Lower leg skin (tissue), 3 donors: ENCODE results near the gene GPS1.

Experiments used
- POLR2A ChIP-seq, 2 donors: fragments of 450-650 bp; IDR thresholded peaks; one replicate each; pipeline ENCODE4 v1.6.1; 2016 to 2017; ENCODE audit warnings: antibody characterized with exemption in 2 of 2, mild to moderate bottlenecking in 1 of 2, moderate library complexity in 1 of 2
- TF ChIP-seq, protein P1 (sequence below), 3 donors: fragments of 450-650 bp; IDR thresholded peaks; one replicate each; pipeline ENCODE4 v1.5.1; 2016; ENCODE audit warnings: antibody characterized with exemption in 3 of 3, mild to moderate bottlenecking in 3 of 3, moderate library complexity in 2 of 3

DNA sequence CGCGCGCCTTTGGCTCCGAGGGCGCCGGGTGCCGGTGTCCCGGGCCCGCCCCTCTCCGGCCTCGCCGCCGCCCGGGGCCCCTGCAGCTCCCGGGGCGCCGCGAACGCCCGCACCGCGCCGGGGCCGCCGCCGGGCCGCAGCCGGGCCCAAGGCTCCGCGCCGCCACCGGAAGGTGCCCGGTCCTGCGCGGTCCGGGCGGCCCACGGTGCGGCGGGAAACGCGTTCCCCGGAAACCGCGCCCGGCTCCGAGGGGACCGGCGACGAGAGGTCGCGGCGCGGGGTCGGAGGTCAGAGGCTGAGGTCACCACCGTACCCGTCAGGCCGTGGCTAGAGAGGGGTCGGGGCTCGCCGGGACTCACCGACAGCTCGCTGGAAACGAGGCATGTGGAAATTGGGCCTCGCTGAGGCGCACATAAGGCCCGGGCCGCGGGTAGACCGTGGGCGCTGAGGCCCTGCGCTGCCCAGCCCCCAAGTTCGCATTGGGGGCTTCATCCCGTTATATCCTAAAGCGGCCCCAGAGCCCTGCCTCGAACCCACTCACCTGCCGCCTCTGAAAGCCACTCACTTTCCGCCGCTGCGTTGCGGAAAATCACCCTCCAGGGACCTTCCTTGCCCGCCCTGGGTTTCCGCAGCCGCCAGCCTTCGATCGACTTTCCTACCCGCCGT lies 14.1 kb downstream of the GPS1 start, which contains the start of gene DUS1L:
- TF ChIP-seq, protein P1, sequence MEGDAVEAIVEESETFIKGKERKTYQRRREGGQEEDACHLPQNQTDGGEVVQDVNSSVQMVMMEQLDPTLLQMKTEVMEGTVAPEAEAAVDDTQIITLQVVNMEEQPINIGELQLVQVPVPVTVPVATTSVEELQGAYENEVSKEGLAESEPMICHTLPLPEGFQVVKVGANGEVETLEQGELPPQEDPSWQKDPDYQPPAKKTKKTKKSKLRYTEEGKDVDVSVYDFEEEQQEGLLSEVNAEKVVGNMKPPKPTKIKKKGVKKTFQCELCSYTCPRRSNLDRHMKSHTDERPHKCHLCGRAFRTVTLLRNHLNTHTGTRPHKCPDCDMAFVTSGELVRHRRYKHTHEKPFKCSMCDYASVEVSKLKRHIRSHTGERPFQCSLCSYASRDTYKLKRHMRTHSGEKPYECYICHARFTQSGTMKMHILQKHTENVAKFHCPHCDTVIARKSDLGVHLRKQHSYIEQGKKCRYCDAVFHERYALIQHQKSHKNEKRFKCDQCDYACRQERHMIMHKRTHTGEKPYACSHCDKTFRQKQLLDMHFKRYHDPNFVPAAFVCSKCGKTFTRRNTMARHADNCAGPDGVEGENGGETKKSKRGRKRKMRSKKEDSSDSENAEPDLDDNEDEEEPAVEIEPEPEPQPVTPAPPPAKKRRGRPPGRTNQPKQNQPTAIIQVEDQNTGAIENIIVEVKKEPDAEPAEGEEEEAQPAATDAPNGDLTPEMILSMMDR (IDR thresholded peaks at IDR 0.05) = no peak
- no peak for TF ChIP-seq POLR2A (IDR thresholded peaks at IDR 0.05)
